ENCODE data around the gene KLHDC4.

- TF ChIP-seq, protein P1, sequence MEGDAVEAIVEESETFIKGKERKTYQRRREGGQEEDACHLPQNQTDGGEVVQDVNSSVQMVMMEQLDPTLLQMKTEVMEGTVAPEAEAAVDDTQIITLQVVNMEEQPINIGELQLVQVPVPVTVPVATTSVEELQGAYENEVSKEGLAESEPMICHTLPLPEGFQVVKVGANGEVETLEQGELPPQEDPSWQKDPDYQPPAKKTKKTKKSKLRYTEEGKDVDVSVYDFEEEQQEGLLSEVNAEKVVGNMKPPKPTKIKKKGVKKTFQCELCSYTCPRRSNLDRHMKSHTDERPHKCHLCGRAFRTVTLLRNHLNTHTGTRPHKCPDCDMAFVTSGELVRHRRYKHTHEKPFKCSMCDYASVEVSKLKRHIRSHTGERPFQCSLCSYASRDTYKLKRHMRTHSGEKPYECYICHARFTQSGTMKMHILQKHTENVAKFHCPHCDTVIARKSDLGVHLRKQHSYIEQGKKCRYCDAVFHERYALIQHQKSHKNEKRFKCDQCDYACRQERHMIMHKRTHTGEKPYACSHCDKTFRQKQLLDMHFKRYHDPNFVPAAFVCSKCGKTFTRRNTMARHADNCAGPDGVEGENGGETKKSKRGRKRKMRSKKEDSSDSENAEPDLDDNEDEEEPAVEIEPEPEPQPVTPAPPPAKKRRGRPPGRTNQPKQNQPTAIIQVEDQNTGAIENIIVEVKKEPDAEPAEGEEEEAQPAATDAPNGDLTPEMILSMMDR (IDR thresholded peaks at IDR 0.05): no peak
- TF ChIP-seq POLR2A (IDR thresholded peaks at IDR 0.05): no peak
- TF ChIP-seq POLR2AphosphoS5 (IDR thresholded peaks at IDR 0.05): no peak
- no peak for TF ChIP-seq EP300 (IDR thresholded peaks at IDR 0.05)
Observed at GRCh38 chr16:87691686-87692079, 74.1 kb downstream of the KLHDC4 start.
